ENCODE measurements around the gene KIF1A. TPM values are rescaled to one million over a fixed set of nuclear protein-coding genes. Genes with fewer than 3 reads are reported as not detected.

Gene KIF1A
- polyA plus RNA-seq, 1 donor from 2014 or later, result 63.4 TPM

DNA sequence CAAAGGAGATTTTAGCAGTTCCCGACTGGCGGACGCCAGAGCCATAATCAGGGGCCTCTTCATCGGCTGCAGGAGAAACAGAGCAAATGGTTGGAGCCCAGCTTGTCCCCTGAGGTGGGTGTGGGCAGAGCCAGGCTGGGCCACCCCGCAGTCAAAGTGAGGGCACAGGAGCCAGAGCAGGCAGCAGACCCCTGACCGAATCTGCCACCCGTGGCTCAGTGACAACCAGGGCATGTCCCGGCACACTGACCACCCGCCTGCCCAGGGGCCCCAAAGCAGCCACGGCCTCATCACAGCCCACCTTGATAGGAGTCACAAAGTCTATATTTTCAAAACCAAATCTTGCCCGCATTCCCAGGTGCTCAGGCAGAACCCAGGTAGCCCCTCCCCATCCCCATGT, 72.8 kb downstream of the KIF1A start:
- Histone ChIP-seq H3K4me2 (ENCODE audit: low read length) (no peak overlapping the region), H3K9me3 (ENCODE audit: low read length) (no peaks in the 10 kb centered on the region), H3K9ac (ENCODE audit: low read length) (no peak overlapping the region), H3K4me3 (ENCODE audit: low read length) (no peak overlapping the region), H3K9me2 (ENCODE audit: insufficient read depth, low read length) (no peaks in the 10 kb centered on the region), H3K79me2 (replicated peaks; ENCODE audit: insufficient read depth, low read length) (no peaks in the 10 kb centered on the region), H3F3A (ENCODE audit: insufficient read depth, low read length, poor library complexity, severe bottlenecking) (no peaks in the 10 kb centered on the region), H2AFZ (ENCODE audit: low read depth, low read length) (no peak overlapping the region), H3K36me3 (ENCODE audit: insufficient read depth, low read length) (no peaks in the 10 kb centered on the region), H3K27me3 (ENCODE audit: insufficient read depth, low read depth, low read length) (no peaks in the 10 kb centered on the region), H4K20me1 (ENCODE audit: insufficient read depth) (no peaks in the 10 kb centered on the region), H3K27ac (ENCODE audit: low read length) (no peak overlapping the region)
- TF ChIP-seq REST (IDR thresholded peaks at IDR 0.05; ENCODE audit: borderline replicate concordance), result no peak
- no peak for TF ChIP-seq EZH2 (IDR thresholded peaks at IDR 0.05; ENCODE audit: borderline replicate concordance, insufficient read depth, low read length, poor library complexity, severe bottlenecking)
- no peak for TF ChIP-seq RAD21 (conservative IDR thresholded peaks at IDR 0.05)
- TF ChIP-seq POLR2AphosphoS5 (IDR thresholded peaks at IDR 0.05), result no peak
- TF ChIP-seq TAF1 (IDR thresholded peaks at IDR 0.05; ENCODE audit: low read depth), result no peak
- no peak for TF ChIP-seq MXI1 (conservative IDR thresholded peaks at IDR 0.05; ENCODE audit: poor library complexity, severe bottlenecking)
- TF ChIP-seq CTCF (IDR thresholded peaks at IDR 0.05; ENCODE audit: poor library complexity, severe bottlenecking), result no peak
- TF ChIP-seq EP300 (conservative IDR thresholded peaks at IDR 0.05; ENCODE audit: poor library complexity, severe bottlenecking), result no peak
- TF ChIP-seq SMC3 (conservative IDR thresholded peaks at IDR 0.05; ENCODE audit: poor library complexity), result no peak

DNA sequence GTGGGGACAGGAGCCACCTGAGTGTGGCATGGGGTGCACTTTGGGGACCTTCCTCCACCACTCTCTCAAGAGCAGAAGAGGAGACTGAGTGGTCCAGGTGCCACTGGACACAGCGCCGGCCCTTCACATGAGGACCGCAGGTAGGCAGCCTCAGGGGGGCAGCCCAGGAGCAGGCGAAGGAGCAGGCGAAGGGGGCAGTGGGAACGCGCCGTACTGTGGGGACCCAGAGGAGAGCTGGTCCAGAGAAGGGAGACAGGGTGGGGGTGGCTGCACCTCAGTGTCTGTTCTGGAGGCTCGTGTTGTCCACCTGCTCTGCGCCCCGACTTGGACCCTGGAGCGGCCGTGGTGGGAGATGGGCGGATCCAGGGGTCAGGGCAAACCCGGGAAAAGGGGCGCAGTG, 73.3 kb downstream of the KIF1A start:
- no peak overlapping the region for H3K27ac ChIP-seq (ENCODE audit: low read length)
- no peaks in the 10 kb centered on the region for H3K9me3 ChIP-seq (ENCODE audit: low read length)
- no peak overlapping the region for H2AFZ ChIP-seq (ENCODE audit: low read depth, low read length)
- H3K79me2 ChIP-seq (replicated peaks; ENCODE audit: insufficient read depth, low read length), result no peaks in the 10 kb centered on the region
- H3K4me3 ChIP-seq (ENCODE audit: low read length), result no peak overlapping the region
- H3K27me3 ChIP-seq (ENCODE audit: insufficient read depth, low read depth, low read length), result no peaks in the 10 kb centered on the region
- H4K20me1 ChIP-seq (ENCODE audit: insufficient read depth), result no peaks in the 10 kb centered on the region
- no peaks in the 10 kb centered on the region for H3K9me2 ChIP-seq (ENCODE audit: insufficient read depth, low read length)
- no peak overlapping the region for H3K4me2 ChIP-seq (ENCODE audit: low read length)
- no peak overlapping the region for H3K9ac ChIP-seq (ENCODE audit: low read length)
- TF ChIP-seq MXI1 (conservative IDR thresholded peaks at IDR 0.05; ENCODE audit: poor library complexity, severe bottlenecking) (no peak), EZH2 (IDR thresholded peaks at IDR 0.05; ENCODE audit: borderline replicate concordance, insufficient read depth, low read length, poor library complexity, severe bottlenecking) (no peak), EP300 (conservative IDR thresholded peaks at IDR 0.05; ENCODE audit: poor library complexity, severe bottlenecking) (no peak), SMC3 (conservative IDR thresholded peaks at IDR 0.05; ENCODE audit: poor library complexity) (no peak), REST (IDR thresholded peaks at IDR 0.05; ENCODE audit: borderline replicate concordance) (no peak), CTCF (IDR thresholded peaks at IDR 0.05; ENCODE audit: poor library complexity, severe bottlenecking) (no peak), TAF1 (IDR thresholded peaks at IDR 0.05; ENCODE audit: low read depth) (no peak), RAD21 (conservative IDR thresholded peaks at IDR 0.05) (no peak), POLR2AphosphoS5 (IDR thresholded peaks at IDR 0.05) (no peak)
- H3F3A ChIP-seq (ENCODE audit: insufficient read depth, low read length, poor library complexity, severe bottlenecking), result no peaks in the 10 kb centered on the region
- no peaks in the 10 kb centered on the region for H3K36me3 ChIP-seq (ENCODE audit: insufficient read depth, low read length)
